ENCODE results near the gene E2F1.
A peak's percentile ranks its signal among the peaks of the same experiment; 100 is the strongest.

E2F1 gene

GRCh38 chr20:33686100-33686983, at the start of gene E2F1:
TSS of gene E2F1 (minus strand) at chr20:33686385. CDS start at chr20:33686264, 121 bp downstream.
- peak; percentile 25 for TF ChIP-seq CTCF (IDR thresholded peaks at IDR 0.05; ENCODE audit: low read depth, low read length)
- peak within 1 kb of the TSS; percentile 26 to 49 for H3K4me3 ChIP-seq (replicated peaks in 1 of 2; ENCODE audit: low read depth in 2 of 2, low read length in 2 of 2)
- peak; percentile 87 to 92 for DNase-seq (ENCODE audit: low read depth in 2 of 2)

- TF ChIP-seq CTCF (IDR thresholded peaks at IDR 0.05; ENCODE audit: low read depth, low read length) = no peak
- peak; percentile 84 to 86 for DNase-seq (ENCODE audit: low read depth in 2 of 2)
- H3K4me3 ChIP-seq (replicated peaks in 1 of 2; ENCODE audit: low read depth in 2 of 2, low read length in 2 of 2) = no peak overlapping the region
These were observed 47.7 kb upstream of the E2F1 start for GRCh38 chr20:33733654-33734576.

GRCh38 chr20:33732166-33732970, 46.2 kb upstream of the E2F1 start:
- no peak for DNase-seq (ENCODE audit: low read depth in 2 of 2)
- peak overlapping the region; percentile 59 to 61 for H3K4me3 ChIP-seq (replicated peaks in 1 of 2; ENCODE audit: low read depth in 2 of 2, low read length in 2 of 2)
- no peak for TF ChIP-seq CTCF (IDR thresholded peaks at IDR 0.05; ENCODE audit: low read depth, low read length)

- H3K4me3 ChIP-seq (replicated peaks in 1 of 2; ENCODE audit: low read depth in 2 of 2, low read length in 2 of 2) = peak within 1 kb of the TSS; percentile 59 to 61
These were observed 45.5 kb upstream of the E2F1 start, which contains the start of gene ZNF341 for GRCh38 chr20:33731693-33732165. TSS of gene ZNF341 (plus strand) at chr20:33731996. CDS start at chr20:33732022, 26 bp downstream.

GRCh38 chr20:33730946-33731692, 44.9 kb upstream of the E2F1 start:
- H3K4me3 ChIP-seq (replicated peaks in 1 of 2; ENCODE audit: low read depth in 2 of 2, low read length in 2 of 2) = peak overlapping the region; percentile 49 to 60
- TF ChIP-seq CTCF (IDR thresholded peaks at IDR 0.05; ENCODE audit: low read depth, low read length) = no peak
- no peak for DNase-seq (ENCODE audit: low read depth in 2 of 2)

More at GRCh38 chr20:33731693-33732165, 45.5 kb upstream of the E2F1 start, which contains the start of gene ZNF341:
- DNase-seq (ENCODE audit: low read depth in 2 of 2) = peak; percentile 84 to 93
- TF ChIP-seq CTCF (IDR thresholded peaks at IDR 0.05; ENCODE audit: low read depth, low read length) = peak; percentile 65
